GF-D8 (cell line): ENCODE measurements around the gene PDIA2.
"Not testable (repeated sequence)": the region's sequence is repeated elsewhere in the genome, so short reads cannot be mapped to it uniquely, and the experiment has no call there.

ENCODE experiments used
- DNase-seq: peaks from one replicate; lab custom pipeline; 2025; lab: John Stamatoyannopoulos, UW

Gene PDIA2, protein sequence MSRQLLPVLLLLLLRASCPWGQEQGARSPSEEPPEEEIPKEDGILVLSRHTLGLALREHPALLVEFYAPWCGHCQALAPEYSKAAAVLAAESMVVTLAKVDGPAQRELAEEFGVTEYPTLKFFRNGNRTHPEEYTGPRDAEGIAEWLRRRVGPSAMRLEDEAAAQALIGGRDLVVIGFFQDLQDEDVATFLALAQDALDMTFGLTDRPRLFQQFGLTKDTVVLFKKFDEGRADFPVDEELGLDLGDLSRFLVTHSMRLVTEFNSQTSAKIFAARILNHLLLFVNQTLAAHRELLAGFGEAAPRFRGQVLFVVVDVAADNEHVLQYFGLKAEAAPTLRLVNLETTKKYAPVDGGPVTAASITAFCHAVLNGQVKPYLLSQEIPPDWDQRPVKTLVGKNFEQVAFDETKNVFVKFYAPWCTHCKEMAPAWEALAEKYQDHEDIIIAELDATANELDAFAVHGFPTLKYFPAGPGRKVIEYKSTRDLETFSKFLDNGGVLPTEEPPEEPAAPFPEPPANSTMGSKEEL

DNA sequence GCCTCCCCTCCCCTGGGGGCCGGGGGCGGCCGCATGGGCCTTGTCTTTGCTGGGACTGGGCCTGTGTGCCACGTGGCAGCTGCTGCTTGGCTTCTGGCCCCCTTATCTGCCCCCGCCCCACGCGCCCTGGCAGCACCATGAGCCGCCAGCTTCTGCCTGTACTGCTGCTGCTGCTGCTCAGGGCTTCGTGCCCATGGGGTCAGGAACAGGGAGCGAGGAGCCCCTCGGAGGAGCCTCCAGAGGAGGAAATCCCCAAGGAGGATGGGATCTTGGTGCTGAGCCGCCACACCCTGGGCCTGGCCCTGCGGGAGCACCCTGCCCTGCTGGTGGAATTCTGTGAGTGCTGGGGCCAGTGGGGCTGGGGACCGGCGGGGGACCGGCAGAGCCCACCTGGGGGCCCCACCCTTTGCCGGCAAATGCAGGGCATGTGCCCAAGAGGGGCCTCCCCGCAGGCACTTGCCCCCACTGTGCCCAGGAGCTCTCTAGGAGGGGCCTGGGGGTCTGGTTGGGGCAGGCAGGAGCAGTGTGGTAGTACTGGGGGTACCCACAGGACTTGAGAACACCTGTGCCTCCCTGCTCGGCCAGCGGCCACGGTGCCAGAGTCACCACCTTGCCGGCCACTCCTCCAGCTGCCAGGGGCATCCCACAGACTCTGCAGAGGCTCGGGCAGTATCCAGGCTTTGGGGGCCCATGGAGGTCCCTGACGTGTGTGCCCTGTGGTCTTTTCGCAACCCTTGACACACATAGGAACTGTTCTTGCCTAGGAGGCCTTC lies at the start of gene PDIA2:
TSS of gene PDIA2 (plus strand) at position 132 of the 773 bp plus-strand sequence. CDS start at position 138, 6 bp downstream.
- DNase-seq = no peak

DNA sequence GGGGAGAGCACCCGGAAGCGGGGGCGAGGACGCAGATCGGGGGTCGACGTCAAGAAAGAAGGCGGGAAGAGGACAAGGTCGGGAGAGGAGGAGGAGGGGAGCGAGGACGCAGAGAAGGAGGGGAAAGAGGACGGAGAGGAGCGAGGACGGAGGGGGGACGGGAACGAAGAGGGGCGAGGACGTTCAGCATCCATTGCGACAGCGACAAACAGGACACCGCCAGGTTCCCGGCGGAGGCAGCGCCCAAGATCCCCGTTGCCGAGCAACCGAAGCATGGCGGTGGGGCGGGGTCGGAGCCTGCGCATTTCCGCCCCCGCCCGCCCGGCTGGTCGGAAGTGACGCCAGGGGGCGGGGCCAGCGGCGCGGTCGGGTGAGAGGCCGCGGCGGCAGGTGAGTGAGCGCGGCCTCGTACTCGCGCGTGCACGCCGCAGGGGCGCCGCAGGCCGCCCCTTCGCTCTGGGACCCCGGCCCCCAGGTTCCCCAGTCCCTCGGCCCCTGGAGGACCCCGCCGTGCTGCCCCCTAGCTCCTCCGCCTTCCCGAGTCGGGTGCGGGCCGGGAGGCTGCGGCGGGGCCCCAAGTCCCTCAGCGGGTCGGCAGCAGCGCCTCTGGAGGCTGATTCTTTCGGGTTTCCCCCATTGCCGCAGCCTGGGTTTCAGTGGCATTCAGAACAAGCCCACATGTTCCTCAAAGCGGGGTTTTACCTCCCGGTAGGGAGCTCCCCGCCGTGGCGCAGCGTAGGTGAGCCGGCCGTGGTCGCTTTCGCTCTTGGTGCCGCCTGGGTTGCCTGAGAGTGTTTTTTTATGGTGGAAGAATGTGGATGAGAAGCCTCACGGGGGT lies 48.3 kb upstream of the PDIA2 start, which contains the start of gene FAM234A:
TSS of gene FAM234A (plus strand) at position 354 of the 838 bp plus-strand sequence. CDS start 19,593 bp downstream, outside the sequence.
- peak; percentile 61 for DNase-seq

DNA sequence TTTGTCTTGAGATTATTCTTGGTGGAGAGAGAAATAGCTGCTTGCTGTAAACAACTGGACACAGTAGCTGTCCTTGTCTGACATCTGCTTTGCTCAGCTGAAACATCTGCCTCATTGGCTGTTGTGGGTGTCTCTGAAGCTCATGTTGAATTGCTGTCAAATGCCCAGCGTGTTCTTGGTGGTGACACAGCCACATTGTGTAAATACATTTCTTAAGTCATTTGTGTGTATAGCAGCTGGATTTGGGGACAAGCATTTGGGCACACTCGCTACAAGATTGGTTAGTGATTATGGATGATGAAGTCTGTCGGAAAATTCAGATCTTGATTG lies 43.1 kb upstream of the PDIA2 start:
- DNase-seq = no peak

DNA sequence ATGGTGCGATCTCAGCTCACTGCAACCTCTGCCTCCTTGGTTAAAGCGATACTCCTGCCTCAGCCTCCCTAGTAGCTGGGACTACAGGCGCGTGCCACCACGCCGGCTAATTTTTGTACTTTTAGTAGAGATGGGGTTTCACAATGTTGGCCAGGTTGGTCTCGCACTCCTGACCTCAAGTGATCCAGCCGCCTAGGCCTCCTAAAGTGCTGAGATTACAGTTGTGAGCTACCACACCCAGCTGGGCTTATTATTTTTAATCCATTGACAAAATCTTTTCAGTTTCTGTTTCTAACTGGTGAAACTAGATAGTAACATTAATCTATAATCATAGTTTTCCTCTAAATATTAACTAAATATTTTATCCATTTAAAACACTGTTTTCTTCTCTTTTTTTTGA lies 42.4 kb upstream of the PDIA2 start:
- DNase-seq = no peak

DNA sequence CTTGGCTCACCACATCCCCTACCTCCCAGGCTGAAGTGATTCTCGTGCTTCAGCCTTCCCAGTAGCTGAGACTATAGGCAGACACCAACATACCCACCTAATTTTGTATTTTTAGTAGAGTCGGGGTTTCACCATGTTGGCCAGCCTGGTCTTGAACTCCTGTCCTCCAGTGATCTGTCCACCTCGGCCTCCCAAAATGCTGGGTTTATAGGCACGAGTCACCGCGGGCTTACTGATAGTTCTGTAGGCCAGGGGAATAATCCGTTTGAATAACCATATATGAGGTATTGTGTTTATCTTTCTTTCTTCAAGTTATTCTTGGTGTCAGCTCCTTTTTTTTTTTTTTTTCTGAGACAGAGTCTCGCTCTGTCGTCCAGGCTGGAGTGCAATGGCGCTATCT lies 40.7 kb upstream of the PDIA2 start:
- DNase-seq = no peak

DNA sequence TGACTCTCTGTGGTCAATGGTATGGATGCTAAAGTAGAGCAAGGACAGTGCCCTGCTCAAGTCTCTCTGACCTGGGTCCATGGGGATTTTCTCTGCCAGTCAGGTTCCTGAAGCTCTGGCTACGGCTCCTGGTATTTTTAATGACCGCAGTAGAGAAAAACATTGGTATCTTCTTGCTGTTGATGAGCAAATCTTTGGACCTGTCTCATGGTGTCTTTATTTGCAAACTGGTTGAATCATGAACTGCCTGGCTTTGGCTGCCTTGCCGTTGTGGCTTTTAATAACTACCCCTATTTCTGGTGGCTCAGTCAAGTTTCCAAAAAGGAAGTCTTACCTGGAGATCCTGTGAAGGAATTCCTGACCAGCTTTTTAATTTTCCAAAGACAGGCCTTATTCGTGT lies 39.6 kb upstream of the PDIA2 start:
- no peak for DNase-seq

DNA sequence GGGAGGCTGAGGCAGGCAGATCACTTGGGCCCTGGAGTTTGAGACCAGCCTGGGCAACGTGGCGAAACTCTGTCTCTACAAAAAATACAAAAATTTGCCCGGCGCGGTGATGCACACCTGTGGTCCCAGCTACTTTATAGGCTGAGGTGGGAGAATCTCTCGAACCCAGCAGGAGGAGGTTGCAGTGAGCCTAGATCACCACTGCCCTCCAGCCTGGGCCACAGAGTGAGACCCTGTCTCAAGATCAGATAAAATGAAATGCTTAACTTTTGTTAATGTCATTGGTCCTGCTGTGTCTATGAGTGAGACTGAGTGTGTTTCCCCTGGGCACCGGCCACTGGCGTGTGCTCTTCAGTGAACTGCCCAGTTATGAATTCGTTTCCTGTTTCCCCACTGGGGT lies 37.9 kb upstream of the PDIA2 start:
- no peak for DNase-seq

DNA sequence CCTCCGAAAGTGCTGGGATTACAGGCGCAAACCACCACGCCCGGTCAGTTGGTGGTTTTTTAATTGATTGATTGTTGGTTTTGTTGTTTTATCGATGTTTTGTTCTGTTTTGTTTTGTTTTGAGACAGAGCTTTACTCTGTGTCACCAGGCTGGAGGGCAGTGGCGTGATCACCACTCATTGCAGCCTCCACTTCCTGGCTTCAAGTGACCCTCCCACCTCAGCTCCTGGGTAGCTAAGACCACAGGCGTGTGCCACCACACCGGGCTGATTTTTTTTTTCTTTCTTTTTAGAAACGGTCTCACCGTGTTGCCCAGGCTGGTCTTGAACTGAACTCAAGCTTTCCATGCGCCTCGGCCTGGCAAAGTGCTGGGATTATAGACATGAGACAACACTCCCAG lies 35.9 kb upstream of the PDIA2 start:
- no peak for DNase-seq

DNA sequence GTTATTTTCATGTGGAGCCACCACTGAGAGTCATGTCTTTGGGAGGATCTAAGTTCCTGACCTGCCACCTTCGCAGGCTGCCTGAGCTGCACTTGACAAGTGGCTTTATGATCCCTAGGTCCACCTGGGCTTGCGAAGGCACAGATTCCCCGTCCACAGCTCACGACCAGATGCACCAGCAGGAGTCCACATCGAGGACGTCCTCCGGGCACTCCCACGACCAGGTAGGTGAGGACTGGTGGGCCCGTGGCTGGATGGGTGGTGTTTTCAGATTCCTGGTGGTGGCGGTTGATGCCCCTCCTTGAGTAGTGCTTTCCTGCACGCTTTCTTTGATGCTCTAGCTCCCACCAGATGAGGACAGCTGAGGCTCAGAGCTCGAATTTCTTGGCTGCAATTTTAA lies 33.5 kb upstream of the PDIA2 start:
- no peak for DNase-seq

DNA sequence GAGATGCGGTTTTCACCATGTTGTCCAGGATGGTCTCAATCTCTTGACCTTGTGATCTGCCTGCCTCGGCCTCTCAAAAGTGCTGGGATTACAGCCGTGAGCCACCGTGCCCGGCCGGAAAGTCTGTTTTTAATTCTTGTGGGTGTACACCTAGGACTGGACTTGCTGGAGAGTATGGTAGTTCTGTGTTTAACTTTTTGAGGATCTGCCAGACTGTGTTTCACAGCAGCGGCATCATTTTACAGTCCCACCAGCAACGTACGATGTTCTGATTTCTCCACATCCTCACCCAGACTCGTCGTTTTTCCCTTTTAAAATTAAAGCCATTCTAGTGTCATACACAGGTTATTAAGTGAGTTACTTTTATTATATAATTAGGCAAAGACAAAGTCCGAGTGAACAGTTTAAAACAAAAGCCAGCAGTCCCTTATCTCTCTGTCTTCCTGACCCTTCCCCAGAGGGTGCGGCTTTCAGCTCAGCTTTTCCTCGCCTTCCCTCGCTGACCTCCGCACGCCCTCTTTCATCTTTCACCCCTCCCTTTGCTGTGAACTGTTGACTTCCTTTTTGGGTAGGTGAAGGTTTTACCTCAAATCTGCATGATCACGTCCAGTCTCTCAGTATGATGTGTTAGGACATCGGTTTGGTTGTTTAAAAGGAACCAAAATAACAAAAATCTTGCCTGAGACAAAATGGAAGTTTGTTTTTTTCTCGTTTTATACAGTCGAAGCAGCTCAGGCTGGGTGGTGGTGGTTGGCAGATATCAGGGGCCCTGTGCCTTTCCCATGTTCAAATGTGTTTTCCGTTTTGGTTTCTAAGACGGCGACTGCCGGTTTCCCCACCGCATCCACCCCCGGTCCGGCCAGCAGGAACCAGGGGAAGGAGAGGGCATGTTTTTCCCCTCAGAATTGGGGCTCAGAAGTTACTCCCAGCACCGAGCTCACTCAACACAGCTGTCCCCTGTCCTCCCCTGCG lies 30.3 kb upstream of the PDIA2 start:
- DNase-seq = peak; percentile 60

DNA sequence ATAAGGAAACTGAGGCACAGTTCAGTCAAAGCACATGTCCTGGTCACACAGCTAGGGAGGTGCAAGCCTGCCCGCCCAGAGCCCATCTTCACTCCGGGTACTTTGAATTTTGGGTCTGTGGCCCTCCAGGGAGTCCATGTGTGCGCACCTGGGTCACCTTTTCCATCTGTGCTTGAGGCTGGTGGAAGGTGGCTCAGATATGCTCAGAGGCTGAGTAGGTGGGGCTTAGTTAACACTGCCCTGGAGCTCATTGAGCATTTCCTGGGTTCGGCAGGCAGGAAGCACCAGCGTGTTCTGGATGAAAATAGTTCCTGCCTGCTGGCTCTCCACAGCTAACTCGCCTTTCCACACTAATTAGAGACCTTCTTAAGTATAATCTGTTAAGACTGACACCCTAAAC lies 29.1 kb upstream of the PDIA2 start:
- DNase-seq = no peak

DNA sequence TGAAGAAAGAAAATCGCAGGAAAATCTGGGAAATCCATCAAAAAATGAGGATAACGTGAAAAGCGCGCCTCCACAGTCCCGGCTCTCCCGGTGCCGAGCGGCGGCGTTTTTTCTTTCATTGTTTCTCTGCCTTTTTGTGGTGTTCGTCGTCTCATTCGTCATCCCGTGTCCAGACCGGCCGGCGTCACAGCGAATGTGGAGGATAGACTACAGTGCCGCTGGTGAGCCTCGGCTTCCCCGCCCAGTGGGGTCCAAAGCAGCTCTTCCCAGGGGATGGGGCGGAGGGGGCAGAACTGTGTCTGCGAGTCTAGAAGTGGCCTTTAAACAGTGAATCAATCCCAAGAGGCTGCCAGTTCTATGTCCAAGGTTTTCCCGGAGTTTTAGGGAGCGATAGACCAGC lies 28.5 kb upstream of the PDIA2 start:
- DNase-seq = no peak

DNA sequence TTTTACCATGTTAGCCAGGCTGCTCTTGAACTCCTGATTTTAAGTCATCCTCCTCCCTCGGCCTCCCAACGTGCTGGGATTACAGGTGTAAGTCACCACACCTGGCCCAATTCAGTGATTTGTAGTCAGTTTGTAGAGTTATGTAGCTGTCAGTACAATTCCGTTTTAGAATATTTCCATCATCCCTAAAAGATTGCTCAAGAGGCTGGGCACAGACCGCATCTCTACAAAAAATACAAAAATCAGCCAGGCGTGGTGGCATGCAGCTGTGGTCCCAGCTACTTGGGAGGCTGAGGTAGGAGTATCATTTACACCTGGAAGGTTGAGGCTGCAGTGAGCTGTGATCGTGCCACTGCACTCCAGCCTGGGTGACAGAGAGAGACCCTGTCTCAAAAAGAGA lies 27.8 kb upstream of the PDIA2 start:
- DNase-seq = no peak

DNA sequence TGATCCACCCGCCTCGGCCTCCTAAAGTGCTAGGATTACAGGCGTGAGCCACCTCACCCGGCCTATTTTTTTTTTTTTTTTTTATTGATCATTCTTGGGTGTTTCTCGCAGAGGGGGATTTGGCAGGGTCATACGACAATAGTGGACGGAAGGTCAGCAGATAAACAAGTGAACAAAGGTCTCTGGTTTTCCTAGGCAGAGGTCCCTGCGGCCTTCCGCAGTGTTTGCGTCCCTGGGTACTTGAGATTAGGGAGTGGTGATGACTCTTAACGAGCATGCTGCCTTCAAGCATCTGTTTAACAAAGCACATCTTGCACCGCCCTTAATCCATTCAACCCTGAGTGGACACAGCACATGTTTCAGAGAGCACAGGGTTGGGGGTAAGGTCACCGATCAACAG lies 24.9 kb upstream of the PDIA2 start:
- DNase-seq = not testable (repeated sequence)

DNA sequence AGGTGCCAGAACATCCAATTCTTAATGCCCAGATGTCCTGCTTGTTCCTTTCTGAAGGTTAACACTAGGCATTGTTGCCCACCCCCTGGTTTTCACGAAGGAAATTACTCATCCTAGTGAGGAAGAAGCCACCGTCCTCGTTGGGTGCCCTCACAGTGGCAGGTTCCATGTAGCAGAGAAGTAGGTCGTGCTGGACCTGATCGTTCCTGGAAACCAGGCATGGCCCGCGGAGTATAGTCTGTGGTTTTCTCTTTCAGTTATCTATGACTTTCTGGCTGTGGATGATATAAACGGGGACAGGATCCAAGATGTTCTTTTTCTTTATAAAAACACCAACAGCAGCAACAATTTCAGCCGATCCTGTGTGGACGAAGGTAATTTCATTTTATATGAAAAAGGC lies 23.7 kb upstream of the PDIA2 start:
- no peak for DNase-seq

DNA sequence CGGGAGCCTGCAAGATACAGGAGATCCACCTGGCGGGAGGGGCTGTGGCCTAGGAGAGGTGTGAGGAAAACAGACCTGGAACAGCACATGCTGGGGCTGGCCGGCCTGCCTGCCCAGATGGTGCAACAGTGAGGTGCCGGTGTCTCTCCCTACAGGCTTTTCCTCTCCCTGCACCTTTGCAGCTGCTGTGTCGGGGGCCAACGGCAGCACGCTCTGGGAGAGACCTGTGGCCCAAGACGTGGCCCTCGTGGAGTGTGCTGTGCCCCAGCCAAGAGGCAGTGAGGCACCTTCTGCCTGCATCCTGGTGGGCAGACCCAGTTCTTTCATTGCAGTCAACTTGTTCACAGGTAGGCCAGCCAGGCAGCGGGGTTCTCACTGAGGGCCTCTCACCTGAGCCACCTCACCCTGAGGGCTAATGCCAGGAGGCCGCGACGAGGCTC lies 23.1 kb upstream of the PDIA2 start:
- DNase-seq = no peak

DNA sequence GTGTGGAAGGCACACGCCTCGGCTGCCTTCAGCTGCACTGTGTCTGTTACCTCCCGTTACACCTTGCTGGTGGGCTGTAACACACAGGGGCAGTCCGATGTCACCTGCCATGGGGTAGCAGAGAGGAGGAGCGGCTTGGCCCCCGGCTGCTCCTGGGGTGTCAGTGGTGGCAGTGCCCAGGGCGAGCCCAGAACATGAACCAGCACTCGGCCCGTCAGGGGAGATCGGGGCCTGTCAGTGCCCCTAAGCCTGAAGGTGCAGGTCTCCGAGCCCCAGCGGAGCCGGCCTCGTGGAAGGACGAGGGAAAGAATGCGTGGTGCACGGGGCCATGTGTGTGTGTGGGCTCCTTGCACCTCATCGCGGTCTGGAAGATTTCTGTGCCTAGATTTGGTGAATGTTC lies 22.6 kb upstream of the PDIA2 start:
- no peak for DNase-seq

DNA sequence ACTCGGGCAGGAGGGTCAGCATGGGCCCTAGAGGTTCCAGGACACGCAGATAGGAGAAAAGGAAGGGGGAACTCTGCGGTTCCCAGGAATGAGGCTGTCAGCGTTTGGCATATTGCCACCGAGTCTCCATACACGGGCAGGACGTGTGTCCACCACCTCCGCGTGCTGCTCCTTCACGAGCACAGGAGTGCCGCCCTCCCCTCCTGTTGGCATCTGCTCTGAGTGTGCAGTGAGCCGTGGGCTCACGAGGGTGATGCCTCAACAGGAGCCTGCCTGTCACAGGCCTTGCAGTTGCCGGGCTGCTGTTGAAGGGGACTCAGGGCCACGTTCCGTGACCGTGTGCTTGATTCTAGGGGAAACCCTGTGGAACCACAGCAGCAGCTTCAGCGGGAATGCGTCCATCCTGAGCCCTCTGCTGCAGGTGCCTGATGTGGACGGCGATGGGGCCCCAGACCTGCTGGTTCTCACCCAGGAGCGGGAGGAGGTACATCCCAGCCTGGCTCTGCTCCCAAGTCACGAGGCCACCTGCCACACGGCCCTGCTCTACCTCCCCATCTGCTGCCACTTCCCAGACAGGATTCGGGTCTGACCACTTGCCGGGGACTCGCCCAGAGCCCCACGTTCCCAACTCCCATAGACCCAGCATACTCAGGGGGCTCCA lies 21.8 kb upstream of the PDIA2 start:
- no peak for DNase-seq

DNA sequence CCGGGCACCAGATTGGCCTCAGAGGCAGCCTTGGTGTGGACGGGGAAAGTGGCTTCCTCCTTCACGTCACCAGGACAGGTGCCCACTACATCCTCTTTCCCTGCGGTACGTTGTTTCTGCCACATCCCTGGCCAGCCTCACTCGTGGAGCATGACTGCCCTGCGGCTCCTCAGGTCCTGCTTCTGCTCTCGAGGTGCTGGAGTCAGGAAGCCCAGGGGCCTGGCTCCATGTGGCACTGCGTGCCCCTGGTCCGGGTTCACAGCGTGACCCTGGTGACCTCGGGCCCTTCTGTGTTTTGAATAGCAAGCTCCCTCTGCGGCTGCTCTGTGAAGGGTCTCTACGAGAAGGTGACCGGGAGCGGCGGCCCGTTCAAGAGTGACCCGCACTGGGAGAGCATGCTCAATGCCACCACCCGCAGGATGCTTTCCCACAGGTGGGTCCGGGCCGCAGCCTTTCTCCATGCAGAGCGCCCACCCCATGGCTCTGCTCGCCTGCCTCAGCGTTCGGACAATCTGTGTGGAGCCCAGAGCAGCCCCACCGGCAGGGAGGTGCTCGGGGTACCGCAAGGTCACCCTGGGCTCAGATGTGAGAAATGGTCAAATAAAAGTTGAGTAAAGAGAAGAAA lies 20.7 kb upstream of the PDIA2 start:
- no peak for DNase-seq

DNA sequence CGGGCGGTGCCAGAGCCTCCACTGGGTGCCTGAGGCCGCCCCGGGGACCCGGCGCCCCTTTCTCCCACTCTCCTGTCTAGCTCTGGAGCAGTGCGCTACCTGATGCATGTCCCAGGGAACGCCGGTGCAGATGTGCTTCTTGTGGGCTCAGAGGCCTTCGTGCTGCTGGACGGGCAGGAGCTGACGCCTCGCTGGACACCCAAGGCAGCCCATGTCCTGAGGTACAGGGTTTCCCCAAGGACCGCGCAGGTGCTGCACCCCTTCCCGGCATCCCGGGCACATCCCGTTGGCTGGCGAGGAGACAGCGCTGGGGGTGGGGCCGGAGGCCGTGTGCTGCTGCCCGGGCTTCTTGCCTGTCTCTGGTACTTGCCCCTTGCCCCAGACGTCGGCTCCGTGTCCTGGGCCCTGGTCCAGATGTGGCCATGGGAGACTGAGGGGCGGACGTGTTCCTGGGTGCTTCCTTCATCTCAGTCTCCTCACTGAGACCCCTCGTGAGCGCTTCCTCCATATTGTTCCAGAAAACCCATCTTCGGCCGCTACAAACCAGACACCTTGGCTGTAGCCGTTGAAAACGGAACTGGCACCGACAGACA lies 19.7 kb upstream of the PDIA2 start:
- no peak for DNase-seq
